Heart left ventricle (tissue), 16 donors: Measurements from ENCODE around the gene N4BP2L2. TPM values are rescaled to one million over a fixed set of nuclear protein-coding genes. Genes with fewer than 3 reads are reported as not detected.

Source experiments
- ATAC-seq, 4 donors: fragments of 200-7000 bp; cut with Tn5 transposase; one replicate each; pipeline ENCODE4 v1.9.1; 2020 to 2022; ENCODE audit warnings: moderate library complexity in 4 of 4, mild to moderate bottlenecking in 3 of 4, moderate number of reproducible peaks in 1 of 4
- DNase-seq, 5 donors: peaks; one replicate each; pipeline ENCODE4 v3.0.0-alpha.2; 2020
- H3K27ac ChIP-seq, 12 donors: fragments of 200-600 bp; sonication (generic) in 4 of 12; one replicate each; pipeline versions ENCODE4 v1.5.0 to v1.8.0; 2016 to 2022; ENCODE audit warnings: mild to moderate bottlenecking in 2 of 12
- H3K27me3 ChIP-seq, 9 donors: fragments of 200-600 bp; sonication (generic) in 2 of 9; one replicate each; pipeline versions ENCODE4 v1.5.1 to v1.8.0; 2016 to 2022; ENCODE audit warnings: mild to moderate bottlenecking in 3 of 9
- H3K36me3 ChIP-seq, 9 donors: fragments of 200-600 bp; sonication (generic) in 2 of 9; one replicate each; pipeline versions ENCODE4 v1.5.0 to v1.8.0; 2018 to 2022; ENCODE audit warnings: mild to moderate bottlenecking in 2 of 9
- H3K4me1 ChIP-seq, 12 donors: fragments of 200-600 bp; sonication (generic) in 4 of 12; one replicate each; pipeline versions ENCODE4 v1.5.0 to v1.8.0; 2016 to 2022; ENCODE audit warnings: mild to moderate bottlenecking in 3 of 12
- H3K4me3 ChIP-seq, 12 donors: fragments of 200-600 bp; sonication (generic) in 4 of 12; one replicate each; pipeline versions ENCODE4 v1.5.0 to v1.8.0; 2017 to 2022; ENCODE audit warnings: mild to moderate bottlenecking in 9 of 12, moderate library complexity in 4 of 12
- H3K9me3 ChIP-seq, 12 donors: fragments of 200-600 bp; sonication (generic) in 4 of 12; one replicate each; pipeline versions ENCODE4 v1.5.0 to v1.8.0; 2016 to 2022; ENCODE audit warnings: mild to moderate bottlenecking in 1 of 12
- POLR2A ChIP-seq, 2 donors: fragments of 450-650 bp; IDR thresholded peaks; one replicate each; pipeline ENCODE4 v1.6.1; 2017; ENCODE audit warnings: antibody characterized with exemption in 2 of 2, mild to moderate bottlenecking in 2 of 2, moderate library complexity in 2 of 2
- WGBS, 4 donors: extraction: QIAGEN DNeasy Blood & Tissue Kit in 2 of 4; methylation state at CpG; one replicate each; pipeline versions ENCODE4 v1.1.5 to v1.1.7; 2013 to 2018; 5-methylcytosine and 5-hydroxymethylcytosine counted together
- intact Hi-C, 10 donors: fragments of 100-400 bp; cut with DNase I; formaldehyde crosslinking; loops; one replicate each; pipeline versions ENCODE4 v1.11.1 to v1.14.2; 2022
- polyA plus RNA-seq, 2 donors: library from polyadenylated mRNA; stranded (reverse); fragments of 200-250 nt; gene quantifications; one replicate each; pipeline ENCODE4 v1.2.3, GENCODE V29; 2013
- total RNA-seq, 9 donors: library from RNA; depleted of rRNA in 2 of 9; stranded (reverse); fragments of >200 nt in 2 of 9; fragmentation: NEBNext Ultra II Directional in 3 of 9; extraction: Animal tissue kit (Norgen Biotek cat#: 25700) in 3 of 9; gene quantifications; one replicate each; pipeline versions ENCODE4 v1.1.0 to v1.2.4, GENCODE V29; 2016 to 2023
- TF ChIP-seq, protein P1 (sequence below), 12 donors: fragments of 200-600 bp; sonication (generic) in 4 of 12; IDR thresholded peaks; one replicate each; pipeline versions ENCODE4 v1.5.0 to v1.8.0; 2018 to 2022; ENCODE audit warnings: antibody characterized with exemption in 12 of 12, mild to moderate bottlenecking in 5 of 12
- donor health status: ischemic (EF 13 %, LVEDD 7.1; RV severe dilation, severe dysfunction).
- donor health status: healthy with polysubstance abuse.
- donor health status: DM: no; HTN: yes; CAD: no.
- donor health status: DM: no; HTN: no; CAD: no.
- donor health status: ischemic (EF 25% LVEDD 6.9; RV normal size, moderate dysfunction).
- donor health status: ischemic (EF 25% LVEDD 5.7; RV mildly dilated, moderate dysfunction).
- donor health status: healthy.
- donor health status: DM: yes; HTN: yes; CAD: no.
- donor health status: ischemic (EF 35%, LVEDD 5.7; RV mildly dilated, moderate dysfunction).
- donor health status: nonischemic (EF 11% LVEDD 7.7; RV severe dilation, severe dysfunction).
- donor health status: DM: yes; HTN: yes; CAD: no.
- donor health status: PGD.
- donor health status: ischemic (EF 29% LVEDD 5.4; RV normal size, mild dysfunction).
- donor health status: nonischemic (EF 23%, LVEDD 6.1; RV moderate dilation, normal function).

N4BP2L2 gene
- total and polyA plus RNA-seq, 11 donors, result 40.4 to 297 (median 131) TPM

GRCh38 chr13:32445461-32445860, 93.1 kb downstream of the N4BP2L2 start:
- ATAC-seq (no peak), DNase-seq (no peak)
- Histone ChIP-seq H3K9me3 (no peaks in the 10 kb centered on the region), H3K36me3 (peaks cover 0 to 40% (median 4%) of the 10 kb centered on the region in 9 donors), H3K4me1 (peaks cover 0 to 33% (median 3%) of the 10 kb centered on the region in 12 donors), H3K4me3 (no peak overlapping the region), H3K27ac (no peak overlapping the region), H3K27me3 (no peaks in the 10 kb centered on the region)
- TF ChIP-seq POLR2A (IDR thresholded peaks at IDR 0.05), result no peak
- TF ChIP-seq, protein P1, sequence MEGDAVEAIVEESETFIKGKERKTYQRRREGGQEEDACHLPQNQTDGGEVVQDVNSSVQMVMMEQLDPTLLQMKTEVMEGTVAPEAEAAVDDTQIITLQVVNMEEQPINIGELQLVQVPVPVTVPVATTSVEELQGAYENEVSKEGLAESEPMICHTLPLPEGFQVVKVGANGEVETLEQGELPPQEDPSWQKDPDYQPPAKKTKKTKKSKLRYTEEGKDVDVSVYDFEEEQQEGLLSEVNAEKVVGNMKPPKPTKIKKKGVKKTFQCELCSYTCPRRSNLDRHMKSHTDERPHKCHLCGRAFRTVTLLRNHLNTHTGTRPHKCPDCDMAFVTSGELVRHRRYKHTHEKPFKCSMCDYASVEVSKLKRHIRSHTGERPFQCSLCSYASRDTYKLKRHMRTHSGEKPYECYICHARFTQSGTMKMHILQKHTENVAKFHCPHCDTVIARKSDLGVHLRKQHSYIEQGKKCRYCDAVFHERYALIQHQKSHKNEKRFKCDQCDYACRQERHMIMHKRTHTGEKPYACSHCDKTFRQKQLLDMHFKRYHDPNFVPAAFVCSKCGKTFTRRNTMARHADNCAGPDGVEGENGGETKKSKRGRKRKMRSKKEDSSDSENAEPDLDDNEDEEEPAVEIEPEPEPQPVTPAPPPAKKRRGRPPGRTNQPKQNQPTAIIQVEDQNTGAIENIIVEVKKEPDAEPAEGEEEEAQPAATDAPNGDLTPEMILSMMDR (IDR thresholded peaks at IDR 0.05), result no peak
- WGBS, 4 donors, result 87 to 98% (median 93%) methylated on average over 2 of the region's 2 CpGs
- intact Hi-C loops, result no loop called here

DNA sequence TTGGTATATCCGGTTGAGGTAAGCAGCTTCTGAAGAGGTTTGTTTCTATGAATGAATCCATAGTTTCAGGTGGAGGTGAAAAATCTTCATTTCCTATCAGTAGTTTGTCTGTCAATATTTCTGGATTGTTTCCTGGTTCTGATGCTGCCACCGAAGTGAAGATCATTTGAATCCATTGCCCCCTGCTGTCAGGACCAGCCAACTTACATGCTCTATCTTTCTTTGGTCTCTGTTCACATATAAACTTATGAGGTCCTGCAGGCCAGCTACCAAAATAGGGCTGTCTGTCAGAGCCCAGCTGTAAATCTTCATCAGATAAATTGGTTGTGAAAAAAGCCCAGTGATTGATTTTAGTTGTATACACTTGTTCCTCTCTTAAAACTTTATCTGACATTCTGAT, 95.5 kb downstream of the N4BP2L2 start:
- no peaks in the 10 kb centered on the region for H3K27me3 ChIP-seq
- no peaks in the 10 kb centered on the region for H3K9me3 ChIP-seq
- peak overlapping the region in 1 of 12 donors; percentile 53 for H3K27ac ChIP-seq
- no peak for DNase-seq
- WGBS, 4 donors, result 44 to 59% (median 52%) methylated on average over 2 of the region's 2 CpGs
- TF ChIP-seq POLR2A (IDR thresholded peaks at IDR 0.05), result no peak
- TF ChIP-seq, protein P1 (IDR thresholded peaks at IDR 0.05), result peak in 8 of 12 donors; percentile 23 to 47 (median 32)
- intact Hi-C loops, result no loop called here
- H3K4me3 ChIP-seq, result no peak overlapping the region
- no peak for ATAC-seq
- peaks cover 0 to 47% (median 9%) of the 10 kb centered on the region in 9 donors for H3K36me3 ChIP-seq
- peaks cover 0 to 29% (median 2%) of the 10 kb centered on the region in 12 donors for H3K4me1 ChIP-seq

- H3K36me3 ChIP-seq, result peaks cover 0 to 67% (median 35%) of the 10 kb centered on the region in 9 donors
Measured at GRCh38 chr13:32438871-32439270, 99.7 kb downstream of the N4BP2L2 start.

DNA sequence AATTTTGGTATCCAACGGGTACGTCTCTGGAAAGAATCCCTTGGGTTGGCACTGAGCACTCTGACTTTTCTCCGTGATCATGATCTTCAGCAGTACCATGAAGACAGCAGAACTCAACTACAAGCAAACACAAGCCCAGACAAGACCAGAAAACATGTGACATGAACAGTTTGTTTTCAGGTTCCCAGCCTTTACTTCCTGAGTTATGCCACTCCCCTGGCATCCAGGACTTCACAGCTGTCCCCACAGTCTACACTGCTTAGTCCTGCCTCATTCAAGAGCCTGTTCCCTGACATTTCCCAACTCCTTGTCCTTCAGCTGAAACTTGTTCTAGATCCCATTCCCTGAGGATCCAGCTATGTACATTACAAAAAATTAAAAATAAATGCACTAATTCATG, 105.7 kb downstream of the N4BP2L2 start:
- Histone ChIP-seq H3K9me3 (no peaks in the 10 kb centered on the region), H3K4me1 (peaks cover 0 to 28% (median 11%) of the 10 kb centered on the region in 12 donors), H3K36me3 (peaks cover 0 to 67% (median 35%) of the 10 kb centered on the region in 9 donors), H3K4me3 (no peak overlapping the region), H3K27ac (no peak overlapping the region), H3K27me3 (no peaks in the 10 kb centered on the region)
- TF ChIP-seq, protein P1 (IDR thresholded peaks at IDR 0.05), result no peak
- no peak for TF ChIP-seq POLR2A (IDR thresholded peaks at IDR 0.05)
- 61 to 75% (median 64%) methylated on average over 3 of the region's 3 CpGs for WGBS, 4 donors
- ATAC-seq (peak in 1 of 4 donors; percentile 14), DNase-seq (no peak)
- intact Hi-C loops, result no loop called here

More at GRCh38 chr13:32438871-32439270, 99.7 kb downstream of the N4BP2L2 start:
- TF ChIP-seq, protein P1 (IDR thresholded peaks at IDR 0.05), result no peak
- TF ChIP-seq POLR2A (IDR thresholded peaks at IDR 0.05), result no peak
- peaks cover 0 to 9% (median 0%) of the 10 kb centered on the region in 12 donors for H3K4me1 ChIP-seq
- no peaks in the 10 kb centered on the region for H3K9me3 ChIP-seq
- no peaks in the 10 kb centered on the region for H3K27me3 ChIP-seq
- WGBS, 4 donors, result 84 to 89% (median 85%) methylated on average over 4 of the region's 4 CpGs
- intact Hi-C loops, result no loop called here
- no peak overlapping the region for H3K4me3 ChIP-seq
- ATAC-seq, result no peak
- no peak overlapping the region for H3K27ac ChIP-seq
- DNase-seq, result no peak
